Mesenteric fat pad (tissue), 1 donor: ENCODE measurements around the gene NES. TPM values are rescaled to one million over a fixed set of nuclear protein-coding genes. Genes with fewer than 3 reads are reported as not detected.

Source experiments
- DNase-seq: peaks from one replicate; pipeline ENCODE4 v3.0.0-alpha.2; 2020; ENCODE audit warnings: low spot score
- total RNA-seq: library from RNA; stranded (reverse); fragmentation: NEBNext Ultra II Directional; extraction: Animal tissue kit (Norgen Biotek cat#: 25700); gene quantifications from one replicate; pipeline ENCODE4 v1.2.1, GENCODE V29; 2021
- donor health status: DM: yes; HTN: yes; CAD: no.

NES gene
- total RNA-seq, 1 donor from 2014 or later = 49.5 TPM

DNA sequence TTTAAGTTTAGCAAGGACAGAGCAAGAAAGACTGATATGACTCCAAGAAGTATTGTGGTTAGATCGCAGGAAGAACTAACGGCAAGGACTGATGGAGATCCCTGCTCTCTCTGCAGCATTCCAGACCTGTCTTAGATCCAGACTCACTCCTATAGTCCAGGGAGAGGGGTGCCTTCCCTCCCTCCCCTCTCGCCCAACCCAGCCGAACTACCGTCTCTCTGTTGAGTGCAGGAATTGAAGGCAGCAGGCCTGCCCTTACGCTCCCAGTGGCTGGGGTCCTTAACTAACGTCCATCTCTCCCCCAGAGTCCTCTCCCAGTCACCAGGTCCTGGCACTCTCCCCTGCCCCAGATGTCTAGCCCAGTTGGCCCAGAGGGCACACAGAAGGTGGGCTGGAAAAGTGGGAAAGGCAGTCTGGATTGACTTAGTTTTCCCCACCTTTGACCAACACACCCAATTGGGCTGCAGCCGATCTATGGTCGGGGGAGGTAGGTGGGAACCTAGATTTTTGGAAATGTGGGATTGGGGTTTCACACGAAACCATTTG, 27.0 kb upstream of the NES start:
- DNase-seq = no peak

- DNase-seq = no peak
Observed at GRCh38 chr1:156703741-156704140, 26.5 kb upstream of the NES start.

GRCh38 chr1:156703336-156703735, 26.1 kb upstream of the NES start:
- no peak for DNase-seq

DNA sequence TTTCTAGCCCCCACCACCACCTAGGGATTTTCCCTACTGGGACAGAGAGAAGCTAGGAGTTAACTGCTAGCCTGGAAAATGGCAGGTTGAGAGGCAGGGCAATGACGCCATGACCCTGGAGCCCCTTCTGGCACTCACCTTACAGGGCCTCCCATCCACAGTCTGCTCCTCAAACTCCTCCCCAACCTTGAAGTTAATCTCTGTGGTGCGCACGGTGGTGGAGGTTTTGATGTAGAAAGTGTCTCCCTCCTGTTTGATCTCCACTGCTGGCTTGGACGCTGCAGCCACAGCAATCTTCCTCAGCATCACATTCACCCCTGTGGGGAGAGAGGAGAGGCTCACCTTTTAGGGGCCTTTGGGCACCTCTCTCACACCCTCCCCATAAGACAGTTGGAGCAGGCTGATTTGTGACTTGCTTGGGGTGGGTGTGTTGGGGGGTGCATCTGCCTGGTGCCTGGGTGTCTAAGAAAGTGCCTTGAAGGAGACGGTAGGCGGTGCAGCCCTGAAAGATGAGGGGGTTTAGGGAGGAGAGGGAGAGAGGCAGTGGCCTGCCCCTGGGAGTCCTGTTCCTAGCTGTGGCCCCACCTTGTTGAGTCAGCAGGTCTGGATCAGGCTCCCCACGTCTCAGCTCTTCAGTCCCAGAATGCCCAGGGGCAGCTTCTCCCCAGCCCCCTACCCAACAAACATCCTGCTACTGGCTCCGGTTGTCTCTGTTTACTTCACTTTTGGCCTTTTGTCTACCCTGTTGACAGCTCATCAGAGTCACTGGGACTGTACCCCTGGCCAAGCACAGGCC, 23.7 kb upstream of the NES start:
- no peak for DNase-seq

DNA sequence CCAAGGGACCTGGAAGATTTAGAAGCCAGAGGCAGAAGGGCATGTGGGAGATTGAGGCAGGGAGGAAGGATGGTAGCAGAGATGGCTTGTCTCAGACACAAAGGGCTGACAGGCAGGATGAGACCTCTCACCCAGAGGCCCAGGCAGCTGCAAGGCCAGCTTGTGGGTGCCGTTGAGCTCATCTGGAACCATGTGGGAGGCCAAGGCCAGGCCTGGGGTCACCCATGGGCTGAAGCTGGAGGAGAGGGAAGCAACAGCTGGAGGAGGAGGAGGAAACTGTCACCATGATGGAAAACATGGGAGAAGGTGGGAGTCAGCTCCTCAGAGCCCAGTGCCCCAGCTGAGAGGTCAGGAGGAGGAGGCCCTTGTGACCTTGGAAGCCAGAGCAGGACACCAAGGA, 21.8 kb upstream of the NES start:
- no peak for DNase-seq

- no peak for DNase-seq
Observed at GRCh38 chr1:156697481-156697880, 20.3 kb upstream of the NES start.

DNA sequence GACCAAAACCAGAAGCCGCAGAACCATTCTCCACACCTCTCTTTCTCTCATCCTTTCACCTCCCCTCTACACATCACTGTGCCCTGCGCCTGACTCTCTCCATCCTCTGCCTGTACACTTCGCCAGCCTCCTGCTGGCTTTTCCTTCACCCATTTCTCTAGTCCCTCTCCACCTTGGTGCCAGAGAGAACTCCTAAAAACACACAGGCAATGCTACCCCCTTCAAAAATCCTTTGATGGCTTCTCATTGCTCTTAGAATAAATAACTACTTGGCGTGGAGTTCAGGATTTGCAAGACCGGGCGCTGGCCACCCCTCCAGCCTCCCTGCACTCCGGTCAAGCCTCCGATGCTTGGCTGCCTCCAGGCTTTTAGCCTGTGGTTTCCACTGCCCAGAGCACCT, 19.5 kb upstream of the NES start:
- no peak for DNase-seq

DNA sequence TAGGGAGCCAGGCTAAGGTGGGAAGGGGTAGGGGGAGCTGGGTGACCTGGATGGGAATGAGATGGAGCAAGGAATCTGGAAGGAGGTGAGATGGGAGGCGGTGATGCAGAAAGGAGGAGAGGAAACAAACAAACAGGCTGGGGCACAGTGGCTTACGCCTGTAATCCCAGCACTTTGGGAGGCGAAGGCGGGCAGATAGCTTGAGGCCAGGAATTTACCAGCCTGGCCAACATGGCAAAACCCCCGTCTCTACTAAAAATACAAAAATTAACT, 17.4 kb upstream of the NES start:
- no peak for DNase-seq

- DNase-seq = no peak
Observed at GRCh38 chr1:156693848-156694689, 16.9 kb upstream of the NES start.

- DNase-seq = no peak
Observed at GRCh38 chr1:156692925-156693847, 16.0 kb upstream of the NES start.

DNA sequence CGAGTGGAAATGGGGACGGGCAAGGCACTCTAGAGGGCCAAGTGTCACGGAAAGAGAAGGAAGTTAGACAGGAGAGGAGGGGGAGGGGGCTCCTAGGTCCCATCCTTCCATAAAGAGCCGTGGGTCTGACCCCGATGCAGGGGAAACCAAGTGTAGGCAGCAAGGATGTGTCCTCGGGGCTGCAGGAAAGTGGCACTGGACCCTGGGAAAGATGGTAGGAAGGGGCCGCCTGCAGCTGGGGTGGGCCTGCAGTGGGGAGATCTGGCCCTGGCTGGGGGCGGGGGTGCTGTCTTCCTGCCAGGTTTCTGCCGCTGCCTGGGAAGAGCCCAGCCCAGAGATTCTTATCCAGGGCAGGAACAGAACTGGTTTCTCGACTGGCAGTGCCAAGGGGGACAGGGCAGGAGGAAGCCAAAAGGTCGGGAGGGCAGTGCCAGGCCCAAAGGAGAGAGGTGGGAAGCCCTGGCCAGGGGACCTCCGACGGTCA, 15.3 kb upstream of the NES start:
- DNase-seq = no peak

DNA sequence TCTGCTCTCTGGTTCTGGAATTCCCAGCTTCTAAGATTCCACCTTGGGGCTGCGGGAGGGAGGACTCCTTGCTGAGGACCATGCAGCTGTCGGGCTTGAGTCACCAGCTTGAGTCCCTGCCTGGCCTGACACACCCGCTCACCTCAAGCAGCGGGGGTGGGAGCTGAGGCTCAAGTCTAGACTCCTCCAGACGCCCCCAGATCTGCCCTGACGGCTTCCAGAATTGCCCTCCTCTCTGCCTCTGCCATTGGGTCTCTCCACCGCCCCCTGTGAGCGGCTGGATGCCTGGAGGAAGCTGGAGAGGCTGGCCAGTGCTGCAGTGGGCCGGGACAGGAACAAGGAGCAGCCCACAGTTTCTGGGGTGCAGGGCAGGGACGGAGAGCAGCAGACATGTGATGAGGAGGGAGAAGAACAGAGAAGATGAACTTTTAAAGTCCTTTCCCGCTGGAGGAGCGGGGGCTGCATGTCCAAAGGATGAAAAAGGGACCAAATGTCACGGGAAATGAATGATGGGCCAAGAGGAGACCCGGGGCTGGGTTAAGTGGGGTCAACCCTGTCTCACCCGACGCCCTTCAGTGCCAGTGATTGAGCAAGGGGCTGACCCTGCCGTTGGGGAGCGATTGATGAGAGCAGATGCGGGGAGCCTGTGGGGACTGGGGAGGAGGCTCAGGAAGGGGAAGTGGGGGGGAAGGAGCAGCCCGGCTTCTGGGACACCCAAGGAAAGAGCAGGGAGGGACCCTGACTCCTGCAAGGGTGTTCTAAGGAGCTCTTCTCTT, 14.6 kb upstream of the NES start:
- no peak for DNase-seq

GRCh38 chr1:156691191-156691590, 14.0 kb upstream of the NES start:
- DNase-seq = no peak

DNA sequence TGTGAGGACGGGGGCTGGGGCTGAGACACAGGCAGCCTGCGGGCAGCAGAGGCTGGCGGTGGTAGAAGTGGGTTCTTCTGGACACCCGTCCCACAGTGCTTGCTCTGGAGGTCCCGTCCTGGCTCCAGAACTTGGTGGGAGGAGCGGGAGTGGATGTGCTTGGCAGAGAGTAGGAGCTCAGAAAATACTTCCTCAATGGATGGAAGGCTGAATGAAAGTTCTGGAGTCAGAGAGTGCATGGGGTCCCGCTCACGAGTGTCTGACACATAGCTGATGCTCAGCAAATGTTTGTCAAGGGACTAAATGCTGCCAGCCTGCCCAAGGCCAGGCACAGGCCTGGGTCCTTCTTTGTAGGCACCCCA, 13.4 kb upstream of the NES start:
- no peak for DNase-seq

DNA sequence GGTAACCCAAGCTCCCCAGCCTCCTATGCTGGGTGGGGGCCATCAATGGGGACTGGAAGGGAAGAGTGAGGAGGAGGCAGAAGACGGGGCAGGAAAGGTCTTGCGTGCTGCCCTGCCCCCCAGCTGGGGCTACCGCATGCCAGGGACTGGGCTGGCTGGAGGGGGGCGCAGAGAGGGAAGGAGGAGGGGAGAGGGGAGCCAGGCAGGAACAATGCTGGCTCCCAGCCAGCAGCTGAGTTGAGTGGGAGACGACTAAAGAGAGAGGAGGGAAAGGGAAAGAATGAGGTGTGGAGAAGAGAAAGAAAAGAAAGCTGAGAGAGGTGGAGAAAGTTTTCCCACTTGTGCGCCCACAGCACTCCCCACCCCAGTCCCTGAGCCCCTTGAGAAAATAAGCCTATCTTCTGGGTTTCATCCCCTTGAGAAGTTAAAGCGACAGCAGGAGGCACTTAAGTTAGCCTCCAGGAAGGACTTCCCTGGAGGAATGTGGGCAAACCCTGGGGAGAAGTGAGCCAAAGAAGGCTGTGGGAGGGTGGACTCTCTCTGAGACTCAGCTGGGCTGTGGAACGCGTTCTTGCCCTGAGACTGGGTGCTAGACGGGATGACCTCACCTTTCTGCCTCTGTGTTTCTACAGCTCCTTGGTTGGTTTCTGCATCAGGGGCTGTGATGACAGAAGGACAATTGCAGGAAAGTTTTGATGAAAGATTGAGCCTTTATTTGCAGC, 12.9 kb upstream of the NES start:
- DNase-seq = no peak

GRCh38 chr1:156689035-156689952, 12.1 kb upstream of the NES start:
- no peak for DNase-seq

GRCh38 chr1:156684227-156684782, 7.1 kb upstream of the NES start:
- DNase-seq = no peak

DNA sequence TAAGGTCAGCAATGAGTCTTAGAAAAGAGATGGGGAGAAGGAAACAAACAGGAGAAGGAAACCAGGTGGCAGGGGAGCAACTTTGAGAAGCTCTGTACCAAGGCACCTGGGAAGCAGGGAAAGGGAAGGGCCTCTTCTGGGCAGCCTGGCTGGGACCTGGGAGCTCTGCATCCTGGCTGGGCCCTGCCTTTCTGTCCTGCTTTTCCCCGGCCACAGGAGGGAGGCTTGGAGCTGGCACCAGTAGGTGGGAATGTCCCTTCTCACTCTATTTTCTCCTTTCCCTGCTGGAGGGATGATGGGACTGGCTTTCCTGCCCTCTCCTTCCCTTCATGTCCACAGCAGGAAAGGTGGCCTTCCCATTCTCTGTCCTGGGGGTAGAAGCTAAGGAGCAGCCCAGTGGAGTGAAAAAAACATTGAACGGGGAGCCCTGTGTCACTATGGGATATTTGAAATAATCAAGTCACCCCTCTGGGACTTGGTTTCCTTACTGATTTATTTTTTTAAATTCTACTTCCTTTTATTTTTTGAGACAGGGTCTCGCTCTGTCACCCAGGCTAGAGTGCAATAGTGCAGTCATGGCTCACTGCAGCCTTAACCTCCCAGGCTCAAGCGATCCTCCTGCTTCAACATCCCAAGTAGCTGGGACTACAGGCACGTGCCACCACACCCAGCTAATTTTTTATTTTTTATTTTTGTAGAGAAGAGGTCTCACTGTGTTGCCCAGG, 5.1 kb upstream of the NES start:
- DNase-seq = no peak
